Testis (tissue), 2 donors: Measurements from ENCODE around the gene THOP1.

Experiments used
- CTCF ChIP-seq, 3 experiments: fragments of 450-650 bp in 2 of 3; fragments of 200-600 bp in 1 of 3; sonication (generic) in 1 of 3; IDR thresholded peaks; one replicate each; pipeline ENCODE4 v1.5.1; 2016 to 2019; ENCODE audit warnings: antibody characterized with exemption in 3 of 3, mild to moderate bottlenecking in 2 of 3, moderate library complexity in 1 of 3
- POLR2A ChIP-seq: fragments of 450-650 bp; IDR thresholded peaks from one replicate; pipeline ENCODE4 v1.6.1; 2017; ENCODE audit warnings: antibody characterized with exemption, mild to moderate bottlenecking, moderate library complexity

DNA sequence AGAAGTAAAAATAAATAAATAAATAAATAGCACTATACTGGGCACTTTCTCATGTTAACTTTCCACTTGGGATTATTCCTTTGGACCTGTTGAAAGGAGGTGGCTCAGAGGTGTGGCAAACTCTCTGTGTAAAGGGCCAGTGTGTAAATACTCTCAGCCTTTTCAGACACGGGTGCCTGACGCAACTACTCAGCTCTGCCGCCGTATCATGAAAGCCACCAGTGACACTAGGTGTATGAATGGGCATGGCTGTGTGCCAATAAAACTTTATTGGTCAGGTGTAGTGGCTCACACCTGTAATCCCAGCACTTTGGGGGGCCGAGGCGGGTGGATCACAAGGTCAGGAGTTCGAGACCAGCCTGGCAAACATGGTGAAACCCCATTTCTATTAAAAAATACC is 25.3 kb upstream of the THOP1 start:
- TF ChIP-seq CTCF (IDR thresholded peaks at IDR 0.05) (no peak), POLR2A (no peak)
